C4-2B (cell line): ENCODE results near the gene MRPL37.

Source experiments
- H3K27ac ChIP-seq: fragments of 450-650 bp; 2 replicates; pipeline ENCODE4 v1.5.1; 2017
- ZFX ChIP-seq: fragments of 450-650 bp; IDR thresholded peaks from 2 replicates; pipeline ENCODE4 v1.6.1; 2017
- TF ChIP-seq, protein P1 (sequence below): fragments of 450-650 bp; conservative IDR thresholded peaks from 2 replicates; pipeline ENCODE4 v1.5.1; 2017; ENCODE audit warnings: mild to moderate bottlenecking

The MRPL37 gene

GRCh38 chr1:54173681-54174080 is 26.3 kb upstream of the MRPL37 start:
- no peak overlapping the region for H3K27ac ChIP-seq
- TF ChIP-seq, protein P1, sequence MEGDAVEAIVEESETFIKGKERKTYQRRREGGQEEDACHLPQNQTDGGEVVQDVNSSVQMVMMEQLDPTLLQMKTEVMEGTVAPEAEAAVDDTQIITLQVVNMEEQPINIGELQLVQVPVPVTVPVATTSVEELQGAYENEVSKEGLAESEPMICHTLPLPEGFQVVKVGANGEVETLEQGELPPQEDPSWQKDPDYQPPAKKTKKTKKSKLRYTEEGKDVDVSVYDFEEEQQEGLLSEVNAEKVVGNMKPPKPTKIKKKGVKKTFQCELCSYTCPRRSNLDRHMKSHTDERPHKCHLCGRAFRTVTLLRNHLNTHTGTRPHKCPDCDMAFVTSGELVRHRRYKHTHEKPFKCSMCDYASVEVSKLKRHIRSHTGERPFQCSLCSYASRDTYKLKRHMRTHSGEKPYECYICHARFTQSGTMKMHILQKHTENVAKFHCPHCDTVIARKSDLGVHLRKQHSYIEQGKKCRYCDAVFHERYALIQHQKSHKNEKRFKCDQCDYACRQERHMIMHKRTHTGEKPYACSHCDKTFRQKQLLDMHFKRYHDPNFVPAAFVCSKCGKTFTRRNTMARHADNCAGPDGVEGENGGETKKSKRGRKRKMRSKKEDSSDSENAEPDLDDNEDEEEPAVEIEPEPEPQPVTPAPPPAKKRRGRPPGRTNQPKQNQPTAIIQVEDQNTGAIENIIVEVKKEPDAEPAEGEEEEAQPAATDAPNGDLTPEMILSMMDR: no peak
- TF ChIP-seq ZFX: no peak

- H3K27ac ChIP-seq: no peak overlapping the region
- TF ChIP-seq ZFX: no peak
- TF ChIP-seq, protein P1: no peak
Measured at GRCh38 chr1:54174106-54174505, 25.9 kb upstream of the MRPL37 start.

DNA sequence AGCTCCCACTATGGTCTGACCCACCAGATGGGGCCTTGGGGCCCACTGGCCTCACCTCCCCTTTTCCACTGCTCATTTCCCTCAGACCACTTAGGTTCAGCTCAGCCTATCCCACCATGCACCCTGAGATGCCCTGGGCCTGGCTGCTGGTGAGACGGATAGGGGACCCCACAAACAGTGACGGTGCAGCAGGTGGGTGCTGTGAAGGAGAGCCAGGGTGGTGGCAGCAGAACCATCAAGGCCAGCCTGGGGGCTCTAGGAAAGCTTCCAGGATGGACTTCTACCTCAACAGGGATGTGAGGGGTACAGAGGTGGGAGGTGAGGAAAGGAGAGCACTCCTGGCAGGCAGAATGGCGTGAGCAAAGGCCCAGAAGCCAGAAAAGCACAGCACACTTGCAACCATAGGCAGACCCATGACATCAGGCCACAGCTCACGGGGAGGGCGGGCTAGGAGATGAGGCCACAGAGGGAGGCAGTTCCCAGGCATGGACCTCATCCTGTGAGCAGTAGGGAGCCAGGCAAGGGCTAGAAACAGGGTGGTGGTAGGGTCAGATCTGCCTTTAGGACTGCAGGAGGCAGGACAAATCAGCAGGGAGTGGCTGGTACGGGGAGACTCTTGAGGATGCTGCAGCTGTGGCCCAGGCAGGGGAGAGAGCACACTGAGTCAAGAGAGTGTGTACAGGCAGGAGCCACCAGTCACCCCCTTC is 23.2 kb upstream of the MRPL37 start:
- TF ChIP-seq ZFX: no peak
- TF ChIP-seq, protein P1: no peak
- no peak overlapping the region for H3K27ac ChIP-seq

GRCh38 chr1:54177726-54178125 is 22.2 kb upstream of the MRPL37 start:
- TF ChIP-seq ZFX: no peak
- TF ChIP-seq, protein P1: no peak
- no peak overlapping the region for H3K27ac ChIP-seq

DNA sequence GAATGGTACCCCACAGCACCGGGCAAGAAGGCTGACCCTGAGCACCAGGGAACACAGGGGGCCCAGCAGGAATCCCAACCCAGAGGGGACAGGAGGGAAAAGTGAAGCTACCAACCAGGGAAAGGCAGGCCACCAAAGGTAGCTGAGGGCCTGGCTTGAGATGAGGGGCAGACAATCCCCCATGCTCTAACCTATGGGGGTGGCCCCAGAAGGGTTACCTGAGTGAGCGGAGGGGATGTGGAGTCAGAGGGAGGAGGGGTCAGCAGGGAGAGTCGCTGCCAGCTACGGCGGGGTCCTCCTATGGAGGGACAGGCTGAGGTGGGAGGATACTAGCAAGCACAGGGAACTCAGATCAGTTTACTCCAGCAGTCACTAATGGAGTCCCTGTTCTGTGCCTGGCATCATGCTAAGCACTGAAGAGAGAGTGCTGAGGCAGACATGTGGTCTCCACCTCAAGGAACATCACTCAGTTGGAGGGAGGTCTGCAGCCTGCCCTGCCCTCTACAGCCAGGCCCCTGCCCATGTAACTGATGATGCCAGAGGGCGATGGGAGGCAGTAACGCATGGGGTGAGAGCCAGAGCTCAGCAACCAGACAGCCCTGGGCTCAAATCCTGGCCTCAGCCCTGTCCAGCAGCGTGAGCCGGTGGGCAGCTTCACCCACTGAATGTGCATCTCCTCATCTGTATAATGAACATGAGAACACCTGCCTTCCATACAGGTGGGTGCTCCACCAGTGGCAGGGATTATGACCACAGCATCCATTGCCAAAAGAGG is 21.5 kb upstream of the MRPL37 start:
- no peak overlapping the region for H3K27ac ChIP-seq
- TF ChIP-seq ZFX: no peak
- TF ChIP-seq, protein P1: no peak

DNA sequence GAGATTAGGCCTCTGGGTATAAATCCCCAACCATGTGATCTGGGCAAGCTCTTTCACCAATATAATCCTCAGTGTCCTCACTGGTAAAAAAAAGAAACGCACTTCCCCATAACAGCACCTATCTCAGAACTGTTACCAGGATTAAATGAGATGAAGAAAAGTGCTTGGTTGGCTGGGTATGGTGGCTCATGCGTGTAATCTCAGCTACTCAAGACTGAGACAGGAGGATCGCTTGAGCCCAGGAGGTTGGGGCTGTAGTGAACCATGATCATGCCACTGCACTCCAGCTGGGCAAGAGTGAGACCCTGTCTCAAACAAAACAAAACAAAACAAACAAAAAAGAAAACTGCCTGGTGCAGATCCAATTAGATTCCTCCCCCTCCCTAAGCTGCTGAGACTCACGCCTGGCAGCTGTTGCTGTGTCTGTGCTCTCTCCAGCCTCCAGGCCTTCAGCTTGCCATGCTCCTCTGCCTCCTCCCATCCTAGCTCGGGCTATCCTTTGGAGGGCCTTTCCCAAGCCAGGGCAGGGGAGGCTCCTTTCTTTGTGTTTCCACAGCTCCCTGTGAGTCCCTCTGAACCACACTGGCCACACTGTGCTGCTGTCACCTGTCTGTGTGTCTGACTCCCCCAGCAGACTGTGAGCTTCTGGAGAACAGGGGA is 19.1 kb upstream of the MRPL37 start:
- no peak overlapping the region for H3K27ac ChIP-seq
- no peak for TF ChIP-seq ZFX
- TF ChIP-seq, protein P1: no peak

GRCh38 chr1:54186056-54186455 is 13.9 kb upstream of the MRPL37 start:
- TF ChIP-seq, protein P1: no peak
- TF ChIP-seq ZFX: no peak
- no peak overlapping the region for H3K27ac ChIP-seq
